ENCODE measurements around the gene UBQLN2.
"Not testable (repeated sequence)": the region's sequence is repeated elsewhere in the genome, so short reads cannot be mapped to it uniquely, and the experiment has no call there.

Gene UBQLN2

DNA sequence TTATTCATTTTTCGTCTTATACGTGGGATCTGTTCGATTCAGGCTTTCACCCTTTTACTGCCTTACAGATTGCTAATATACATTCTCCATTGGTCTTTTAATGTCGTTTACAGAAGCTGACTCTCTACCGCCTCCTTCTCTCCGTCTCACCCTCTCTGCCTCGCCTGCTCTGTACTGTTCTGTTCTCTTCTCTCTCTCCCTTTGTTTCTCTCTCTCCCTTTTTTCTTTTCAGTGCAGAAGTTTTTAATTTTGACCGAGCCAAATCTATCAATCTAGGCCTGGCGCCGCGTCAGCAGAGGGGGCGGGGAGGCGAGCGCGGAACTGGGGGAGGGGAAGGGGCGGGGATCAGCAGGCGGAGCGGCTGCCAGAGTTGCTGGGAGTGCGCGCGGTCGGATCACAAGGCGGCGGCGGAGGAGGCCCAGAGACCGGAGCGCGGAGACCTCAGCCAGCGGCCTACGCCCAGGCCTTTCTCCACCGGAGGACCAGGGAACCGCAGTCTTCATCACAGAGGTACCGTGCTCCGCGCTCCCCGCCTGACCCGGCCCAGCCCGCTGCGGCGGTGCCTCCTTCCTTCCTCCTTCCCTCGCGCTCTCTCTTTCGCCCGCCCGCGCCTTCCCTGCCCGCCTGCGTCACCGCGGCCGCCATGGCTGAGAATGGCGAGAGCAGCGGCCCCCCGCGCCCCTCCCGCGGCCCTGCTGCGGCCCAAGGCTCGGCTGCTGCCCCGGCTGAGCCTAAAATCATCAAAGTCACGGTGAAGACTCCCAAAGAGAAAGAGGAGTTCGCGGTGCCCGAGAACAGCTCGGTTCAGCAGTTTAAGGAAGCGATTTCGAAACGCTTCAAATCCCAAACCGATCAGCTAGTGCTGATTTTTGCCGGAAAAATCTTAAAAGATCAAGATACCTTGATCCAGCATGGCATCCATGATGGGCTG, at the start of gene UBQLN2:
UBQLN2 (plus strand) TSS at position 397 of the 931 bp plus-strand sequence; CDS start at position 644, 247 bp downstream.
- DNase-seq = peak; percentile 52

DNA sequence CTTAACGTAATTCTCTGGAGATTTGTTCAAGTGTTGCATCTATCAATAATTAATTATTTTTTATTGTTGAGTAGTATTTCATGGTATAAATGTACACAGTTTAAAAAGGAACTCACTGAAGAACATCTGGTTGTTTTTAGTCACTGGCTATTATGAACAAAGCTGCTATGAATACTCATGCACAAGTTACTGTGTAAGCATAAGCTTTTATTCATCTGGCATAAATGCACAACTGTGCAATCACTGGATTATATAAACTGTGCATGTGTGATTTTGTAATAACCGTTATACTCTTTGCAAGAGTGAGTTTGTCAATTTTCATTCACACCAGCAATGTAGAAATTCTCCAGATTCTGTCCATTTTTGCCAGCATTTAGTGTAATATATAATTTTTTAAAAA, 43.8 kb upstream of the UBQLN2 start:
- no peak for DNase-seq

- DNase-seq = not testable (repeated sequence)
Measured at GRCh38 chrX:56529482-56530007, 33.9 kb upstream of the UBQLN2 start.

DNA sequence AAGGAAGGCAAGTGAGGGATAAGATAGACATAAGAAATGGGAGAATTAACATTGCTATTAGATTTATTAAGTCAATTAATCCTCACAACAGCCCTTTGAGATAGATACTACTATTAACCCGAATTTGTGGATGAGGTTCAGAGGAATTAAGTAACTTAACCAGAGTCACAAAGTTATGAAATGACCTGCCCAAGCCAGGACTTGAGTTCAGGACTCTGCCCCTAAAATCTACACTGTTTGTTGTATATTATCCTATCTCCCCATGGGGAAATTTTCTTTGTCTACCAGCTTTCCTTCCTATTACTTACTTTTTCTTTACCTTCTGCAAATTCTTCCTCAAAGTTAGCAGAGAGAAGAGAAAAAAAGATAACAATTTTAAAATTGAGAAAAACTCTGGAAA, 33.4 kb upstream of the UBQLN2 start:
- DNase-seq = no peak

GRCh38 chrX:56550667-56551066, 12.8 kb upstream of the UBQLN2 start:
- no peak for DNase-seq

DNA sequence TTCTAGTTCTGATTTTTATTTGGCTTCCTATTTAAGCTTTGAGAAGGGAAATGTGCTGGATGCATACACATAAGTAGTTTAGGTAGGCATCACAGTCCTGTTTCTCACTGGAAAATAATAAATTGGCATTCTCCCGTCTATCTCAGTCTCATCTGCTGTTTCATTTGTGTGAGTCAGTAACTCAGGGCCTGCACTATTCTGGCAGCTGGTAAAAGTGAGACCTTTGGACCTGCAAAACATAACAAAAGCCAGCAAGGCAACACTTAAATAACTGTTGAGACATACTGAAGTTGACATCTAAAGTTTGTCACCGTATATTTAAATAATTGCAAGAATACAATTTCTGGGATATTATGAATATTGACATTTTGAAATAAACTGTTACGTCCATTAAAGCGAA, 8.6 kb upstream of the UBQLN2 start:
- no peak for DNase-seq

DNA sequence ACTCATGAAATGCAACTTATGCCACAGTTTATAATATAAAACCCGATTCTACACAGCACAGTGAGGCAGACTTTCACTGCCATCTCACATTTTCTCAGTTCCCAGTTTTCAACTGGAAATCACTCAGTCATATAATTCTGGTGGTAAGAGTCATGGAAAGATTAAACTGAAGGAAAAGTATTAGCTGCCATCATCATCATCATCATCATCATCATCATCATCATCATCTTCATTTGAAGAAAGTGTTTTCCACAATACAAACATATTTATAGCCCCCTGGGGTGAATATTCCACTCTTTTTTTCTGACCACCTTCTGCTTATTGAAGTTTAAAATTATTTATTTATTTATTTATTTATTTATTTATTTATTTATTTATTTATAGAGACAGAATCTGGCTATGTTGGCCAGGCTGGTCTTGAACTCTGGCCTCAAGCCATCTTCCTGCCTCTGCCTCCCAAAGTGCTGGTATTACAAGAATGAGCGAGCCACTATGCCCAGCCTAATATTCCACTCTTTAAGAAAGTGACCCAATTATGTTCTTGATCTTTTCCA, 6.0 kb upstream of the UBQLN2 start:
- DNase-seq = no peak

- DNase-seq = no peak
Measured at GRCh38 chrX:56564164-56564885, 898 bp downstream of the UBQLN2 start.

DNA sequence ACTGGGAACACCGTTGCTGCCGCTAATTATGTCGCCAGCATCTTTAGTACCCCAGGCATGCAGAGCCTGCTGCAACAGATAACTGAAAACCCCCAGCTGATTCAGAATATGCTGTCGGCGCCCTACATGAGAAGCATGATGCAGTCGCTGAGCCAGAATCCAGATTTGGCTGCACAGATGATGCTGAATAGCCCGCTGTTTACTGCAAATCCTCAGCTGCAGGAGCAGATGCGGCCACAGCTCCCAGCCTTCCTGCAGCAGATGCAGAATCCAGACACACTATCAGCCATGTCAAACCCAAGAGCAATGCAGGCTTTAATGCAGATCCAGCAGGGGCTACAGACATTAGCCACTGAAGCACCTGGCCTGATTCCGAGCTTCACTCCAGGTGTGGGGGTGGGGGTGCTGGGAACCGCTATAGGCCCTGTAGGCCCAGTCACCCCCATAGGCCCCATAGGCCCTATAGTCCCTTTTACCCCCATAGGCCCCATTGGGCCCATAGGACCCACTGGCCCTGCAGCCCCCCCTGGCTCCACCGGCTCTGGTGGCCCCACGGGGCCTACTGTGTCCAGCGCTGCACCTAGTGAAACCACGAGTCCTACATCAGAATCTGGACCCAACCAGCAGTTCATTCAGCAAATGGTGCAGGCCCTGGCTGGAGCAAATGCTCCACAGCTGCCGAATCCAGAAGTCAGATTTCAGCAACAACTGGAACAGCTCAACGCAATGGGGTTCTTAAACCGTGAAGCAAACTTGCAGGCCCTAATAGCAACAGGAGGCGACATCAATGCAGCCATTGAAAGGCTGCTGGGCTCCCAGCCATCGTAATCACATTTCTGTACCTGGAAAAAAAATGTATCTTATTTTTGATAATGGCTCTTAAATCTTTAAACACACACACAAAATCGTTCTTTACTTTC, 1.8 kb downstream of the UBQLN2 start:
- no peak for DNase-seq

GRCh38 chrX:56569378-56570057, 6.1 kb downstream of the UBQLN2 start:
- DNase-seq = no peak

DNA sequence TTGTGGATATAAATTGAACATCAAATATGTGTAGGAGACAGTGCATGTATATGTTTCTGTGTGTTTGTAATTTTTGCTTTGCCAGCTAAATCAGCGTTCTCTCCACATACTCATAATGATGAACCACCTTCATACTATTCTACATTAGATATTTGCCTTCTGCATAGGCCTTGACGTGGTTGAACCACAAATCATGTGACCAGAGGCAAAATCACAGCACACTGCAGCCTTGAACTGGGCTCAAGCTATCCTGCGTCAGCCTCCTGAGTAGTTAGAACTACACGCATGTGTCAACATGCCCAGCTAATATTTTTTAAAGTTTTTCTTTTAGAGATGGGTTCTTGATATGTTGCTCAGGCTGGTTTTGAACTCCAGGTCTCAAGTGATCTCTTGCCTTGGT, 9.5 kb downstream of the UBQLN2 start:
- DNase-seq = no peak

- DNase-seq = no peak
Measured at GRCh38 chrX:56574861-56575260, 11.4 kb downstream of the UBQLN2 start.

DNA sequence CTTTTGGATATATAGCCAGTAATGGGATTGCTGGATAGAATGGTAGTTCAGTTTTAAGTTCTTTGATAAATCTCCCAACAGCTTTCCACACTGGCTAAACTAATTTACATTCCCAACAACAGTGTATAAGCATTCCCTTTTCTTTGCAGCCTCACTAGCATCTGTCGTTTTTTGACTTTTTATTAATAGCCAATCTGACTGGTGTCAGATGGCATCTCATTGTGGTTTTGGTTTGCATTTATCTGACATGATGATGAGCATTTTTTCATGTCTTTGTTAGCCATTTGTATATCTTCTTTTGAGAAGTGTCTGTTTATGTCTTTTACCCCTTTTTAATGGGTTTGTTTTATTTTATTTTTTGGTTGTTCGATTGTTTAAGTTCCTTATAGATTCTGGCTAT, 13.3 kb downstream of the UBQLN2 start:
- DNase-seq = no peak

DNA sequence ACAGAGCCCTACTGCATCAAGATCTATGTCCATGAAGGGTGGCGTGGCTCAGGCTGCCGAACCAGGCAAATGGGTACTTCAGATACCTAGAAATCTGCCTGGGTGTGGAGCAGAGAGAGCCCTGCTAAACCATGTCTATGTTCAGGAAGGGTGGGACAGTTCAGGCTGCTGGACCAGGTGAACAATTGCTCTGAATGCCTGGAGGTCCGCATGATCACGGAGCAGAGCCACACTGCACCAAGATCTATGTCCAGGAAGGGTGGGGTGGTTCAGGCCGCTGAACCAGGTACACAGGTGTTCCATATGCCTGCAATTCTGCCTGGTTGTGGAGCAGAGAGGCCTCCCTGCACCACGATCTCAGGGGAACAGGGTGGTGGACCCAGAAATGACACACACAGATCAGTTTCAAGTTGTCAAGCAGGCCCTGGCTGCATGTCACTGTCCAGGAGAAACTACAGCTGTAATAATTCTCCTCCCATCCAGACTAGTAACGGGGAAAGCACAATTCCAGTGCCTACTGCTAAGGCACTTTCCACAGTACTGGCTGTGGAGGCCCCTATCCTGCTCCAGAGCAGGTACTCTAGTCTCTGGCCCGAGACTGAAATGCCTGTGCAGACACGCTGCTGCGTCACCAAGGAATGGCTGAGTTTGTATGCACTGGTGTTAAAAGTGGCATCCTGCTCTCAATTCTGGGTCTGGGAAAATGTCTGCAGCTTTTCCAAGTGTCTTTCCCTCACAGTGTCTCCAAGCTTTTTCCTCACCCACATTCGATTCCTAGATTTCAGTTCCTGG, 25.2 kb downstream of the UBQLN2 start:
- no peak for DNase-seq

DNA sequence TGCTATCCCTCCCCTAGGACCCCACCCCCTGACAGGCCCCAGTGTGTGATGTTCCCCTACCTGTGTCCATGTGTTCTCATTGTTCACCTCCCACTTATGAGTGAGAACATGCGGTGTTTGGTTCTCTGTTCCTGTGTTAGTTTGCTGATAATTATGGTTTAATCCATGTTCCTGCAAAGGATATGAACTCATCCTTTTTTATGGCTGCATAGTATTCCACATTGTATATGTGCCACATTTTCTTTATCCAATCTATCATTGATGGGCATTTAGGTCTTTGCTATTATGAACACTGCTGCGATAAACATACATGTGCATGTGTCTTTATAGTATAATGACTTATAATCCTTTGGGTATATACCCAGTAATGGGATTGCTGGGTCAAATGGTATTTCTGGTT, 28.4 kb downstream of the UBQLN2 start:
- DNase-seq = not testable (repeated sequence)

- no peak for DNase-seq
Measured at GRCh38 chrX:56600141-56600540, 36.7 kb downstream of the UBQLN2 start.

GRCh38 chrX:56600987-56601386, 37.6 kb downstream of the UBQLN2 start:
- no peak for DNase-seq

DNA sequence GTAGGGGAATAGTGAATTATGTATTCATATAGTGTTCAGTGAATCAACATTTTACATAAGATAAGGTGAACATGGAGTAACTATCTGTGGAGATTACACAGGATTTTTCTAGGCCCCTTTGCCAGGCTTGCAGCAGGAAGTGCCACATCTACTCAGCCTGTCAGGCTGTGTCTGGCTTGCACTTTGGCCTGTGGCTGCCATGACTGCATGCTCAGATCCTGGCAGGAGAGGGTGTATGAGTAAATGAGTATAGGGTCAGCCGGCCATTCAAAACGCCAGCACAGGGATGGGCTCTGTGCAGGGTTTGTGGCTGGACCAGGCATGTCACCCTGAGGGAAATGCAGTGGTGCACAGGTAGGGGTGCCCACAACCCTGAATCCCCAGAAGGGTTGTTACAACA, 51.9 kb downstream of the UBQLN2 start:
- no peak for DNase-seq
